ENCODE results near the gene MTRFR. TPM values are rescaled to one million over a fixed set of nuclear protein-coding genes. Genes with fewer than 3 reads are reported as not detected.
A peak's percentile ranks its signal among the peaks of the same experiment; 100 is the strongest.

Gene MTRFR
- total and polyA plus RNA-seq, 4 experiments from 2014 or later: 35.4 to 63.1 (median 47.4) TPM

DNA sequence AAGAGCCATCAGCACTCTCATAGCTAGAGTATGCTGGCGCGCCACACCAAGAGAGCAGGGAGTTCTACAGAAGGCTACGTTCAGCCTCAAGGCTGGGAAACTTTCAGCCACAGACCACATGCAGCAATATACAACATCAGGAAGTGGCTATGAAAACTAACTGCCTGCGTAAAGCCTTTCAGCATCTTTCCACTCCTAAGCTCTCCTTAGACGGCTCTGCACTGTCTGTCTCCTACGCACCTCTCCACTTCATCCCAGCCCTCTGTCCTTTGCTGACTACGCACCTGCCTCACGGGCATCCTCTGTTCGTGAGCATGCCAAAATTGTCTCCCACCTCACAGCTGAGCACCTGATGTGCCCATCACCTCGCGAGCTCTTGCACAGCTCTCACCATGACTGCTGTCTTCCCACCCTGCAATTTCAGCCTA lies 10.0 kb upstream of the MTRFR start:
- peaks cover 13% of the 10 kb centered on the region for H3K36me3 ChIP-seq (ENCODE audit: insufficient read depth, low read length)
- H3K27me3 Mint-ChIP-seq: no peaks in the 10 kb centered on the region
- H3K27me3 ChIP-seq (ENCODE audit: insufficient read depth, low read length): no peaks in the 10 kb centered on the region
- ChIA-PET CTCF (ENCODE audit: partially characterized antibody) (interaction anchor here (0.7 to 4.5 kb wide), 9 partner anchors 9 to 379 kb away, joined by 3 to 51 read pairs (median 4); partner anchors contain the start of genes DDX55, MPHOSPH9 and MTRFR), POLR2A (ENCODE audit: partially characterized antibody) (interaction anchor here (0.6 to 5.2 kb wide), 14 partner anchors 9 to 320 kb away, joined by 3 to 253 read pairs (median 3); partner anchors contain the start of genes MPHOSPH9, MTRFR and PITPNM2)
- H3K9me3 ChIP-seq (ENCODE audit: control insufficient read depth in 1 of 2, low read length in 2 of 2): no peaks in the 10 kb centered on the region
- H3K9me3 Mint-ChIP-seq: no peaks in the 10 kb centered on the region
- H3K36me3 Mint-ChIP-seq: peaks cover 7 to 26% of the 10 kb centered on the region in 2 donors
- peaks cover 31% of the 10 kb centered on the region for H3K4me1 ChIP-seq (ENCODE audit: insufficient read depth, low read length)
- peak overlapping the region; percentile 80 to 98 (median 95) for H3K27ac Mint-ChIP-seq
- H3K4me3 Mint-ChIP-seq: peak overlapping the region; percentile 67 to 86 (median 80)
- intact Hi-C loops (cut with micrococcal nuclease): loop anchor here (1.0 to 2.0 kb wide), 2 partner anchors 10 to 16 kb away; partner anchors contain the start of genes MPHOSPH9 and MTRFR
- DNase-seq: peak; percentile 55 to 71 (median 63)
- H3K4me1 Mint-ChIP-seq: peaks cover 15 to 41% (median 28%) of the 10 kb centered on the region in 4 donors
- H3K4me3 ChIP-seq (ENCODE audit: low read length in 2 of 2): peak overlapping the region in 1 of 2 donors; percentile 28
- peak overlapping the region; percentile 62 for H3K27ac ChIP-seq (ENCODE audit: low read depth, low read length)

DNA sequence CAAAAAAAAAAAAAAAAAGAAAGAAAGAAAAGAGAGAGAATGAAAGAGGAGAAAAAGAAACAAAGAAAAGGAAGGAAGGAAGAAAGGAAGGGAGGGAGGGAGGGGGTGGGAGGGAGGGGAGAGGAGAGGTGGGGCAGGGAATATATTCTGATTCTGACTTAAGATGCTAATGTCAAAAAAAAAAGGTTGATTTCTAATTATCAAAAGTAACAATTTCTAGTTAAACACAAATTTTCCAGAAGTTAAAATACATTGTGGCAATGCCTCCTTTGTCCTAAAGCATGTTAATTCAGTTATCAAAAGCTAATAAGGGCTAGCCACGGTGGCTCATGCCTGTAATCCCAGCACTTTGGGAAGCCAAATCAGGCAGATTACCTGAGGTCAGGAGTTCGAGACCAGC lies 7.8 kb upstream of the MTRFR start:
- Histone ChIP-seq H3K9me3 (ENCODE audit: control insufficient read depth in 1 of 2, low read length in 2 of 2) (no peaks in the 10 kb centered on the region), H3K27me3 (ENCODE audit: insufficient read depth, low read length) (no peaks in the 10 kb centered on the region), H3K27ac (ENCODE audit: low read depth, low read length) (no peak overlapping the region), H3K4me1 (ENCODE audit: insufficient read depth, low read length) (peaks cover 53% of the 10 kb centered on the region), H3K4me3 (ENCODE audit: low read length in 2 of 2) (no peak overlapping the region), H3K36me3 (ENCODE audit: insufficient read depth, low read length) (peaks cover 13% of the 10 kb centered on the region)
- ChIA-PET POLR2A (ENCODE audit: partially characterized antibody) (interaction anchor here (5.2 kb wide), 1 partner anchor 10 kb away, joined by 253 read pairs; the partner anchor contains the start of genes MPHOSPH9 and MTRFR), CTCF (ENCODE audit: partially characterized antibody) (interaction anchor here (1.3 to 4.5 kb wide), 3 partner anchors 8 to 12 kb away, joined by 3 to 51 read pairs (median 33); partner anchors contain the start of genes MPHOSPH9 and MTRFR)
- intact Hi-C loops (cut with micrococcal nuclease): no loop called here
- Mint-ChIP-seq H3K9me3 (no peaks in the 10 kb centered on the region), H3K27ac (no peak overlapping the region), H3K36me3 (peaks cover 6 to 22% of the 10 kb centered on the region in 2 donors), H3K27me3 (no peaks in the 10 kb centered on the region), H3K4me3 (no peak overlapping the region), H3K4me1 (peaks cover 29 to 59% (median 42%) of the 10 kb centered on the region in 4 donors)
- DNase-seq: no peak

DNA sequence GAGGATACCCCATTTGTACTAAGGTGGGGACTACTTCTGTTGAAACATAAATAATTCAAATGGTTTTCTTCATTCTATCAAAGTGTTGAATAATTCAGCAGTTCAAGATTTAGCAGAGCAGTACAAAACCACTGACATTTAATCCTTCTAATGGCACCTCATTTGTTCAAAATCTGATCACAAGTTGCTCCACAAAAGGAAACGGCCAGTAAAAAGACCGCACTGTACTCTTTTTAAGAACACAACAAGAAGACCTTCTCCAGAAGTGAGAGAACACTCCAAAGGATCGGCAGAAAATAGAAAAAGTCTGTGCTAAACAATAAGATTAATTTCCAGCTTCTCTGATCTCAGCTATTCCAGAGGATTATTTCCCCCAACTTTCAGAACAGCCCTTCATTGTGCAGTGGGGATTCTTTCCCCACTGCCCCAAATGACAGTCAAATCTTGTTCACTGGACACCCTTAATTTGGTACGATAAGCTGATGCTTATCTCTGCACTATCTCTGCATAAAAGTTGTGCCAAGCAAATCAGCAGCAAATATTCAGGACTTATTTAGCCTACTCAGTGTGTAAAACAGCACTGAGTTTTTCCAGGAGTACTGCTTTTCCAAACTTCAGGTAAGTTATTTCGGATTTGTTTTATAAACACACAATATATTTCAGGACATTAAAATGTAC lies 5.5 kb upstream of the MTRFR start:
- Mint-ChIP-seq H3K4me1 (peaks cover 38 to 66% (median 53%) of the 10 kb centered on the region in 4 donors), H3K9me3 (no peaks in the 10 kb centered on the region), H3K36me3 (peaks cover 0 to 15% of the 10 kb centered on the region in 2 donors), H3K4me3 (peak overlapping the region in 5 of 8 donors; percentile 2 to 62 (median 9)), H3K27me3 (no peaks in the 10 kb centered on the region), H3K27ac (peak overlapping the region in 6 of 7 donors; percentile 16 to 55 (median 36))
- Histone ChIP-seq H3K4me3 (ENCODE audit: low read length in 2 of 2) (no peak overlapping the region), H3K27me3 (ENCODE audit: insufficient read depth, low read length) (no peaks in the 10 kb centered on the region), H3K4me1 (ENCODE audit: insufficient read depth, low read length) (peaks cover 71% of the 10 kb centered on the region), H3K36me3 (ENCODE audit: insufficient read depth, low read length) (no peaks in the 10 kb centered on the region), H3K9me3 (ENCODE audit: control insufficient read depth in 1 of 2, low read length in 2 of 2) (no peaks in the 10 kb centered on the region), H3K27ac (ENCODE audit: low read depth, low read length) (no peak overlapping the region)
- ChIA-PET POLR2A (ENCODE audit: partially characterized antibody) (interaction anchor here (1.4 to 2.1 kb wide), 2 partner anchors 10 to 27 kb away, joined by 4 to 7 read pairs; no protein-coding TSS in a partner anchor), CTCF (ENCODE audit: partially characterized antibody) (interaction anchor here (1.7 kb wide), 2 partner anchors 9 to 11 kb away, joined by 7 to 8 read pairs; no protein-coding TSS in a partner anchor)
- no peak for DNase-seq
- intact Hi-C loops (cut with micrococcal nuclease): no loop called here

DNA sequence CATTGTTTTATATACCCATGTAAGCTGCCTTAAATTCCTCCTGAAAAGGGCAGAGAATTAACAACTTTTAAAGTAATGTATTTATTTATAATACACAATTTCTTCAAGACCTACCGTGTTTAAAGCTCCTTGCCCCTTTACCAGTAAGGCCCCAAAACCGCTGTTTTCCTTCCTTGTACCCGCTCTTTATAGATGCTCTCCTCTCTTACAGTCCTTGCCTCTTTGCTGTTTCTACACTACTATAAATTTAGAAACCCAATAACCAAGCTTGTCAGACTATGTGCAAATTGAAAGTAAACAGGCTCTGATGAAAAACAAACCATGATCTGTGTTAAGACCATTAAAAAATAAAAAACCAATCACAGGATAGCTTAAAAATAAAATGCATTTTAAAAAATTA lies 4.2 kb upstream of the MTRFR start:
- Histone ChIP-seq H3K36me3 (ENCODE audit: insufficient read depth, low read length) (no peaks in the 10 kb centered on the region), H3K27ac (ENCODE audit: low read depth, low read length) (peak overlapping the region; percentile 41), H3K9me3 (ENCODE audit: control insufficient read depth in 1 of 2, low read length in 2 of 2) (no peaks in the 10 kb centered on the region), H3K4me1 (ENCODE audit: insufficient read depth, low read length) (peaks cover 64% of the 10 kb centered on the region), H3K27me3 (ENCODE audit: insufficient read depth, low read length) (no peaks in the 10 kb centered on the region), H3K4me3 (ENCODE audit: low read length in 2 of 2) (peak overlapping the region in 1 of 2 donors; percentile 22)
- Mint-ChIP-seq H3K4me3 (peak overlapping the region; percentile 65 to 89 (median 76)), H3K27me3 (no peaks in the 10 kb centered on the region), H3K9me3 (no peaks in the 10 kb centered on the region), H3K4me1 (peaks cover 36 to 69% (median 53%) of the 10 kb centered on the region in 4 donors), H3K27ac (peak overlapping the region; percentile 3 to 92 (median 79)), H3K36me3 (peaks cover 6 to 19% of the 10 kb centered on the region in 2 donors)
- intact Hi-C loops (cut with micrococcal nuclease): no loop called here
- CTCF ChIA-PET (ENCODE audit: partially characterized antibody): interaction anchor here (1.3 to 1.6 kb wide), 2 partner anchors 9 to 186 kb away, joined by 8 to 18 read pairs; no protein-coding TSS in a partner anchor
- POLR2A ChIA-PET (ENCODE audit: partially characterized antibody): interaction anchor here (0.5 to 2.1 kb wide), 7 partner anchors 8 to 393 kb away, joined by 3 to 7 read pairs (median 4); partner anchors contain the start of gene ARL6IP4
- DNase-seq: no peak

DNA sequence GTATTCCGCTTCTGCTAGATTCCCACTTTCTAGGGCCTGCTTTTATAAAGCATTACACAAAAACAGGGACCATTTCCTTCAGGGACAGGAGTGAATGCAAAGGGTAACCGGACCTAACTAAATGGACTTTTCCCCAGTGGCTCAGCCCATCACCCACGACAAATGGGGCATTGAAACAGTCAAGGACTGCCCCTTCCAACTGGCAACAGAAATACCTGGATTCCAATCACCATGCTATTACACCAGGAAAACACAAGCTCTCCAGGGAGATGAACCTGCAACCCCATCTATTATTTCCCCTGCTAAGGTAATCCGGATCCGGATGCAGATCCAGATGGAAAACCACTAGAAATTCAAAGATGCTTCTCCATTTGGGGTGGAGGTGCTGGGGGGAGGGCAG lies 1.3 kb upstream of the MTRFR start:
- H3K27ac ChIP-seq (ENCODE audit: low read depth, low read length): peak overlapping the region; percentile 88
- Mint-ChIP-seq H3K4me3 (peak overlapping the region; percentile 96 to 100 (median 99)), H3K9me3 (no peaks in the 10 kb centered on the region), H3K36me3 (peaks cover 9 to 23% of the 10 kb centered on the region in 2 donors), H3K4me1 (peaks cover 41 to 78% (median 59%) of the 10 kb centered on the region in 4 donors), H3K27me3 (no peaks in the 10 kb centered on the region), H3K27ac (peak overlapping the region; percentile 96 to 100 (median 99))
- DNase-seq: no peak
- no peaks in the 10 kb centered on the region for H3K27me3 ChIP-seq (ENCODE audit: insufficient read depth, low read length)
- intact Hi-C loops (cut with micrococcal nuclease): loop anchor here (2.0 kb wide), 2 partner anchors 157 to 741 kb away; partner anchors contain the start of genes CCDC92 and ZNF664
- H3K36me3 ChIP-seq (ENCODE audit: insufficient read depth, low read length): no peaks in the 10 kb centered on the region
- CTCF ChIA-PET (ENCODE audit: partially characterized antibody): interaction anchor here (0.9 to 12.7 kb wide), 6 partner anchors 8 to 387 kb away, joined by 3 to 204 read pairs (median 11); no protein-coding TSS in a partner anchor
- H3K9me3 ChIP-seq (ENCODE audit: control insufficient read depth in 1 of 2, low read length in 2 of 2): no peaks in the 10 kb centered on the region
- peaks cover 83% of the 10 kb centered on the region for H3K4me1 ChIP-seq (ENCODE audit: insufficient read depth, low read length)
- POLR2A ChIA-PET (ENCODE audit: partially characterized antibody): interaction anchor here (0.6 to 9.2 kb wide), 35 partner anchors 8 to 1687 kb away, joined by 3 to 253 read pairs (median 13); partner anchors contain the start of genes ABCB9, ARL6IP4, ATP6V0A2 and DDX55
- H3K4me3 ChIP-seq (ENCODE audit: low read length in 2 of 2): peak overlapping the region; percentile 82 to 99

DNA sequence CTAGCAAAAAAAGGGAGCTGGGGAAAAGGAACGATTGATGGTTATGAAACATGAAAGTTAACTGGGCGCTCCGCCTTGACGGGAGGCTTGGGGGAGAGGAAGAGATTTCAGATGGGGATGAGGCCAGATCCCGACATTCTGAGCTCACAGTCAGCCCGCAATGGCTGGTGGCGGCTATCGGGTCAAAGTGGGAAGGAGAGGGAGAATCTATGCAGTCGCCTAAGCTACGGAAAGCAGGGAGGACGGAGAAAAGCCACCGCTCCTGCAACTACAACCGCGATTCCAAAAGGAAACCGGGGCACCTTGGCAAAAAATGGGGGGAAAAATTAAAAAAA lies 797 bp upstream of the MTRFR start:
- POLR2A ChIA-PET (ENCODE audit: partially characterized antibody): interaction anchor here (0.7 to 9.2 kb wide), 56 partner anchors 9 to 1687 kb away, joined by 3 to 253 read pairs (median 7); partner anchors contain the start of genes ABCB9, ARL6IP4, ATP6V0A2 and DDX55

More for the DNA sequence above, 797 bp upstream of the MTRFR start:
- CTCF ChIA-PET (ENCODE audit: partially characterized antibody): interaction anchor here (0.9 to 12.7 kb wide), 12 partner anchors 9 to 386 kb away, joined by 3 to 204 read pairs (median 4); partner anchors contain the start of gene DDX55
- intact Hi-C loops (cut with micrococcal nuclease): loop anchor here (2.0 kb wide), 2 partner anchors 158 to 740 kb away; partner anchors contain the start of genes CCDC92 and ZNF664
- Histone ChIP-seq H3K4me3 (ENCODE audit: low read length in 2 of 2) (peak overlapping the region; percentile 82 to 99), H3K27ac (ENCODE audit: low read depth, low read length) (peak overlapping the region; percentile 88), H3K36me3 (ENCODE audit: insufficient read depth, low read length) (no peaks in the 10 kb centered on the region), H3K27me3 (ENCODE audit: insufficient read depth, low read length) (no peaks in the 10 kb centered on the region), H3K4me1 (ENCODE audit: insufficient read depth, low read length) (peaks cover 86% of the 10 kb centered on the region), H3K9me3 (ENCODE audit: control insufficient read depth in 1 of 2, low read length in 2 of 2) (no peaks in the 10 kb centered on the region)
- Mint-ChIP-seq H3K27me3 (no peaks in the 10 kb centered on the region), H3K36me3 (peaks cover 10 to 24% of the 10 kb centered on the region in 2 donors), H3K9me3 (no peaks in the 10 kb centered on the region), H3K4me1 (peaks cover 42 to 81% (median 61%) of the 10 kb centered on the region in 4 donors), H3K4me3 (peak overlapping the region; percentile 96 to 100 (median 99)), H3K27ac (peak overlapping the region; percentile 96 to 100 (median 99))
- no peak for DNase-seq
